Adrenal gland (tissue), 5 donors: ENCODE results near the gene DDRGK1.
A peak's percentile ranks its signal among the peaks of the same experiment; 100 is the strongest.

Experiments
- POLR2A ChIP-seq, 2 donors: fragments of 450-650 bp; IDR thresholded peaks; one replicate each; pipeline ENCODE4 v1.6.1; 2017; ENCODE audit warnings: antibody characterized with exemption in 2 of 2, mild to moderate bottlenecking in 2 of 2, moderate library complexity in 1 of 2
- TF ChIP-seq, protein P1 (sequence below), 6 experiments: fragments of 450-650 bp in 4 of 6; fragments of 200-600 bp in 2 of 6; sonication (generic) in 1 of 6; IDR thresholded peaks; 1 replicate in 5 of 6; 2 replicates in 1 of 6; pipeline versions ENCODE4 v1.5.1 to v1.8.0; 2016 to 2021; ENCODE audit warnings: antibody characterized with exemption in 6 of 6, mild to moderate bottlenecking in 2 of 6, moderate library complexity in 1 of 6
- donor health status: DM: no; HTN: no; CAD: no.

DNA sequence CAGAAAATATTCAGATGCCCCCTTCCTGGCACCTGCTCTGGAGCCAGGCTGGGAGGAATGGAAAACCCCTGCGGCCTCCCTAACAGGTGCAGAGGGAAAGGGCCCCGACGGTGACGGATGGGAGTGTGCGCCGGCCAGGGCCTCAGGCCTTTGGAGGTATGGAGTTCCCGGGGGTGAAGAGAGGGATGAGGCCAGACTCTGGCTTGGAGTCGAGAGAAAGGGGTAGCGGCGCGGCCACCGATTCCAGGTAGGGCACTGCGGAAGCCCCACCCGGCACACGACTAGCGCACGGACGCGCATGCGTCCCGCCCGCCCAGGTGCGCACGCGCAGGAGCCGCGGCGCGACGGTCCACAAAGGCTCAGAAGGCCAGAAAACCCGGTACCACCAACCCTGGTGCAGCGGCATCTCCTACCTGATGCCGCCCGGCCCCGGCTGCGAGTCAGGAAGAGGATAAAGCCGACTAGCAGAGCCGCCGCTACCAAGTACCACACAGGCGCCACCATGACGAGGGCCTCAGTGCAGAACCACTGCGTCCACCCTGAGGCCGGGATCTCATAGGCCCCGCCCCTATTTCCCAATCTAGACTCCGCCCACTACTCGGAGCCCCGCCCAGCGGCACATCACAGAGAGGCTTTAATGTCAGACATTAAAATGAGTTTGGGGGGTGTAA lies at the start of gene DDRGK1:
- TF ChIP-seq, protein P1, sequence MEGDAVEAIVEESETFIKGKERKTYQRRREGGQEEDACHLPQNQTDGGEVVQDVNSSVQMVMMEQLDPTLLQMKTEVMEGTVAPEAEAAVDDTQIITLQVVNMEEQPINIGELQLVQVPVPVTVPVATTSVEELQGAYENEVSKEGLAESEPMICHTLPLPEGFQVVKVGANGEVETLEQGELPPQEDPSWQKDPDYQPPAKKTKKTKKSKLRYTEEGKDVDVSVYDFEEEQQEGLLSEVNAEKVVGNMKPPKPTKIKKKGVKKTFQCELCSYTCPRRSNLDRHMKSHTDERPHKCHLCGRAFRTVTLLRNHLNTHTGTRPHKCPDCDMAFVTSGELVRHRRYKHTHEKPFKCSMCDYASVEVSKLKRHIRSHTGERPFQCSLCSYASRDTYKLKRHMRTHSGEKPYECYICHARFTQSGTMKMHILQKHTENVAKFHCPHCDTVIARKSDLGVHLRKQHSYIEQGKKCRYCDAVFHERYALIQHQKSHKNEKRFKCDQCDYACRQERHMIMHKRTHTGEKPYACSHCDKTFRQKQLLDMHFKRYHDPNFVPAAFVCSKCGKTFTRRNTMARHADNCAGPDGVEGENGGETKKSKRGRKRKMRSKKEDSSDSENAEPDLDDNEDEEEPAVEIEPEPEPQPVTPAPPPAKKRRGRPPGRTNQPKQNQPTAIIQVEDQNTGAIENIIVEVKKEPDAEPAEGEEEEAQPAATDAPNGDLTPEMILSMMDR (IDR thresholded peaks at IDR 0.05): no peak
- TF ChIP-seq POLR2A (IDR thresholded peaks at IDR 0.05): peak; percentile 31 to 78
